ENCODE measurements around the gene UQCR11.

UQCR11 gene

GRCh38 chr19:1574354-1575136, 30.7 kb downstream of the UQCR11 start:
- Histone ChIP-seq H3K4me3 (ENCODE audit: low read length) (no peak overlapping the region), H3K9me3 (ENCODE audit: control insufficient read depth, insufficient read depth, low read length) (no peaks in the 10 kb centered on the region), H3K79me2 (ENCODE audit: control insufficient read depth, low read length) (no peaks in the 10 kb centered on the region), H4K20me1 (ENCODE audit: control insufficient read depth, insufficient read depth, low read depth, low read length) (no peaks in the 10 kb centered on the region), H3K4me2 (ENCODE audit: low read length) (no peak overlapping the region), H3K9me2 (replicated peaks; ENCODE audit: control insufficient read depth, low read length) (no peaks in the 10 kb centered on the region), H3K36me3 (ENCODE audit: control insufficient read depth, low read length) (peaks cover 27% of the 10 kb centered on the region), H3K27ac (ENCODE audit: low read depth, low read length) (no peak overlapping the region), H3K27me3 (ENCODE audit: control insufficient read depth, low read length) (peaks cover 2% of the 10 kb centered on the region; the same call in 1 of the 2 replicates), H3K4me1 (ENCODE audit: control insufficient read depth, low read length) (peaks cover 4% of the 10 kb centered on the region), H3F3A (ENCODE audit: control insufficient read depth, insufficient read depth) (peaks cover 9% of the 10 kb centered on the region)
- no peak for TF ChIP-seq CTCF (IDR thresholded peaks at IDR 0.05; ENCODE audit: low read depth, low read length, poor library complexity, severe bottlenecking)
- TF ChIP-seq EZH2phosphoT487 (IDR thresholded peaks at IDR 0.05; ENCODE audit: borderline replicate concordance, low read length): no peak

- Histone ChIP-seq H3K4me2 (ENCODE audit: low read length) (no peak overlapping the region), H3K4me3 (ENCODE audit: low read length) (no peak overlapping the region), H3K4me1 (ENCODE audit: control insufficient read depth, low read length) (peaks cover 16% of the 10 kb centered on the region), H3K79me2 (ENCODE audit: control insufficient read depth, low read length) (no peaks in the 10 kb centered on the region), H3K9me3 (ENCODE audit: control insufficient read depth, insufficient read depth, low read length) (peaks cover 3% of the 10 kb centered on the region; the same call in 1 of the 2 replicates), H3K27me3 (ENCODE audit: control insufficient read depth, low read length) (peaks cover 10% of the 10 kb centered on the region; the same call in 1 of the 2 replicates), H4K20me1 (ENCODE audit: control insufficient read depth, insufficient read depth, low read depth, low read length) (no peaks in the 10 kb centered on the region), H3K36me3 (ENCODE audit: control insufficient read depth, low read length) (peaks cover 13% of the 10 kb centered on the region; the same call in 1 of the 2 replicates), H3K9me2 (replicated peaks; ENCODE audit: control insufficient read depth, low read length) (no peaks in the 10 kb centered on the region), H3K27ac (ENCODE audit: low read depth, low read length) (no peak overlapping the region), H3F3A (ENCODE audit: control insufficient read depth, insufficient read depth) (peaks cover 11% of the 10 kb centered on the region)
- no peak for TF ChIP-seq CTCF (IDR thresholded peaks at IDR 0.05; ENCODE audit: low read depth, low read length, poor library complexity, severe bottlenecking)
- no peak for TF ChIP-seq EZH2phosphoT487 (IDR thresholded peaks at IDR 0.05; ENCODE audit: borderline replicate concordance, low read length)
These were observed 32.5 kb downstream of the UQCR11 start for GRCh38 chr19:1572795-1573194.

- Histone ChIP-seq H3K36me3 (ENCODE audit: control insufficient read depth, low read length) (no peaks in the 10 kb centered on the region; the same call in 1 of the 2 replicates), H3K27ac (ENCODE audit: low read depth, low read length) (no peak overlapping the region), H3K4me1 (ENCODE audit: control insufficient read depth, low read length) (peaks cover 19% of the 10 kb centered on the region), H3K4me3 (ENCODE audit: low read length) (no peak overlapping the region), H4K20me1 (ENCODE audit: control insufficient read depth, insufficient read depth, low read depth, low read length) (no peaks in the 10 kb centered on the region), H3K4me2 (ENCODE audit: low read length) (no peak overlapping the region), H3K9me2 (replicated peaks; ENCODE audit: control insufficient read depth, low read length) (no peaks in the 10 kb centered on the region), H3K27me3 (ENCODE audit: control insufficient read depth, low read length) (peaks cover 10% of the 10 kb centered on the region; the same call in 1 of the 2 replicates), H3F3A (ENCODE audit: control insufficient read depth, insufficient read depth) (peaks cover 11% of the 10 kb centered on the region), H3K79me2 (ENCODE audit: control insufficient read depth, low read length) (no peaks in the 10 kb centered on the region), H3K9me3 (ENCODE audit: control insufficient read depth, insufficient read depth, low read length) (peaks cover 3% of the 10 kb centered on the region; the same call in 1 of the 2 replicates)
- no peak for TF ChIP-seq EZH2phosphoT487 (IDR thresholded peaks at IDR 0.05; ENCODE audit: borderline replicate concordance, low read length)
These were observed 33.9 kb downstream of the UQCR11 start for GRCh38 chr19:1571358-1571757.

GRCh38 chr19:1570836-1571235, 34.4 kb downstream of the UQCR11 start:
- Histone ChIP-seq H3K27me3 (ENCODE audit: control insufficient read depth, low read length) (peaks cover 10% of the 10 kb centered on the region; the same call in 1 of the 2 replicates), H3F3A (ENCODE audit: control insufficient read depth, insufficient read depth) (peaks cover 11% of the 10 kb centered on the region), H3K9me2 (replicated peaks; ENCODE audit: control insufficient read depth, low read length) (no peaks in the 10 kb centered on the region), H3K79me2 (ENCODE audit: control insufficient read depth, low read length) (0 out of 2 replicates have a peak, but pooled peaks cover 2% of the 10 kb centered on the region), H3K9me3 (ENCODE audit: control insufficient read depth, insufficient read depth, low read length) (peaks cover 3% of the 10 kb centered on the region; the same call in 1 of the 2 replicates), H3K4me2 (ENCODE audit: low read length) (no peak overlapping the region), H4K20me1 (ENCODE audit: control insufficient read depth, insufficient read depth, low read depth, low read length) (no peaks in the 10 kb centered on the region), H3K4me1 (ENCODE audit: control insufficient read depth, low read length) (peaks cover 19% of the 10 kb centered on the region), H3K36me3 (ENCODE audit: control insufficient read depth, low read length) (no peaks in the 10 kb centered on the region; the same call in 1 of the 2 replicates), H3K27ac (ENCODE audit: low read depth, low read length) (no peak overlapping the region), H3K4me3 (ENCODE audit: low read length) (no peak overlapping the region)
- no peak for TF ChIP-seq CTCF (IDR thresholded peaks at IDR 0.05; ENCODE audit: low read depth, low read length, poor library complexity, severe bottlenecking)
